Measurements from ENCODE around the gene BTG3. TPM values are rescaled to one million over a fixed set of nuclear protein-coding genes. Genes with fewer than 3 reads are reported as not detected.

BTG3 gene
- total RNA-seq, 2 experiments from 2014 or later, result 38.8 to 38.9 TPM

DNA sequence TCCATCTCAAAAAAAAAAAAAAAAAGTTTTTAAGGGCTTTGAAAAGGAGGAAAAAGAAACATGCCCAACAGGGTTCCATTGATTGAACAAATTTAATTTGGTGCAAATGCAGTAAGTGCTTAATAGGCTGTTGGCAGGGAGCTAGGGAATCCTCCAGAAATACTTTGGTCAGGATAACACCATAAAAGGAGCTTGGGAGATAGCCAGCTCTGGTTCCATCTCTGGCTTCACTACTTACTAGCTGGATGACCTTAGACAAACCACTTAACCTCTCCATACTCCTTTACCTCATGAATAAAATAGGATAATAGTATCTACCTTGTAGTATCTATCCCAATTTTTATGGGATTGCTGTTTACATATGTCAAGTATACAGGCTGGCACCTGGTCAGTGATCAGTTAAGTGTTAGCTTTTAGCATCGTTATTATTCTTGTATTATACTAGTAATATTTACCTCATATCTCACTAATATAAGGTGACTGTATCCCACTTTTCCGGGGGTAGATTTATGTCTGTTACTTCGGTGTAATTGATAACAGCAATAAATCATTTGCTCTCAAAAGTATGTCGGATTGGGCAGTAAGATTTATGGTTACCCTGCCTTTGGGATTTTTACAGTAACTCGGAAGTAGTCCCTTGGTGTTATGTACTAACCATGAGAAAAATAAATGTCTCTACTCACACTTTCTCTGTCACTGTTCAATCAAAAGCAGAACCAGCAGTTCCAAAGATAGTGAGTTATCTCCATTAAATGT lies 36.4 kb downstream of the BTG3 start:
- intact Hi-C loops (cut with micrococcal nuclease), result no loop called here
- no peaks in the 10 kb centered on the region for H3K4me1 Mint-ChIP-seq (ENCODE audit: low read depth)
- POLR2A ChIA-PET, result no interaction called here
- peaks cover 3% of the 10 kb centered on the region for H3K27me3 Mint-ChIP-seq
- ATAC-seq (no peak), DNase-seq (no peak)
- TF ChIP-seq, protein P1, sequence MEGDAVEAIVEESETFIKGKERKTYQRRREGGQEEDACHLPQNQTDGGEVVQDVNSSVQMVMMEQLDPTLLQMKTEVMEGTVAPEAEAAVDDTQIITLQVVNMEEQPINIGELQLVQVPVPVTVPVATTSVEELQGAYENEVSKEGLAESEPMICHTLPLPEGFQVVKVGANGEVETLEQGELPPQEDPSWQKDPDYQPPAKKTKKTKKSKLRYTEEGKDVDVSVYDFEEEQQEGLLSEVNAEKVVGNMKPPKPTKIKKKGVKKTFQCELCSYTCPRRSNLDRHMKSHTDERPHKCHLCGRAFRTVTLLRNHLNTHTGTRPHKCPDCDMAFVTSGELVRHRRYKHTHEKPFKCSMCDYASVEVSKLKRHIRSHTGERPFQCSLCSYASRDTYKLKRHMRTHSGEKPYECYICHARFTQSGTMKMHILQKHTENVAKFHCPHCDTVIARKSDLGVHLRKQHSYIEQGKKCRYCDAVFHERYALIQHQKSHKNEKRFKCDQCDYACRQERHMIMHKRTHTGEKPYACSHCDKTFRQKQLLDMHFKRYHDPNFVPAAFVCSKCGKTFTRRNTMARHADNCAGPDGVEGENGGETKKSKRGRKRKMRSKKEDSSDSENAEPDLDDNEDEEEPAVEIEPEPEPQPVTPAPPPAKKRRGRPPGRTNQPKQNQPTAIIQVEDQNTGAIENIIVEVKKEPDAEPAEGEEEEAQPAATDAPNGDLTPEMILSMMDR (IDR thresholded peaks at IDR 0.05), result no peak
- H3K9me3 Mint-ChIP-seq, result no peaks in the 10 kb centered on the region
- no peaks in the 10 kb centered on the region for H3K36me3 Mint-ChIP-seq (ENCODE audit: low read depth)
- CTCF ChIA-PET, result no interaction called here
- no peak overlapping the region for H3K4me3 Mint-ChIP-seq
- no peak overlapping the region for H3K27ac Mint-ChIP-seq

DNA sequence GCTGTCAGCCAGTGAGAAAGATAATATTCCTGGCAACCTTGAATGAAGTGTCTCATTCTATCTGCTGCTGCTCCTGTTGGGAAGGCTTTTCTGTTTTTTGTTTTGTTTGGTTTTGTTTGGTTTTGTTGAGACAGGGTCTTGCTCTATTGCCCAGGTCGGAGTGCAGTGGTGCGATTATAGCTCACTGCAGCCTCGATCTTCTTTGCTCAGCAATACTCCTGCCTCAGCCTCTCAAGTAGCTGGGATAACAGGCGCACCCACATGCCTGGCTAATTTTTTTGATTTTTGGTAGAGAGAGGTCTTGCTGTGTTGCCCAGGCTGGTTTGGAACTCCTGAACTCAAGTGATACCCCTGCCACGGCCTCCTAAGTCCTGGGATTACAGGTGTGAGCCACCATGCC lies 37.6 kb downstream of the BTG3 start:
- no peaks in the 10 kb centered on the region for H3K9me3 Mint-ChIP-seq
- ChIA-PET POLR2A (no interaction called here), CTCF (interaction anchor here (1.0 to 1.7 kb wide), 2 partner anchors 10 to 39 kb away, joined by 3 to 4 read pairs; no protein-coding TSS in a partner anchor)
- no peaks in the 10 kb centered on the region for H3K4me1 Mint-ChIP-seq (ENCODE audit: low read depth)
- no peak overlapping the region for H3K27ac Mint-ChIP-seq
- H3K36me3 Mint-ChIP-seq (ENCODE audit: low read depth), result no peaks in the 10 kb centered on the region
- no peak overlapping the region for H3K4me3 Mint-ChIP-seq
- peaks cover 5% of the 10 kb centered on the region for H3K27me3 Mint-ChIP-seq
- intact Hi-C loops (cut with micrococcal nuclease), result no loop called here
- no peak for DNase-seq
- ATAC-seq, result no peak
- TF ChIP-seq, protein P1 (IDR thresholded peaks at IDR 0.05), result no peak

DNA sequence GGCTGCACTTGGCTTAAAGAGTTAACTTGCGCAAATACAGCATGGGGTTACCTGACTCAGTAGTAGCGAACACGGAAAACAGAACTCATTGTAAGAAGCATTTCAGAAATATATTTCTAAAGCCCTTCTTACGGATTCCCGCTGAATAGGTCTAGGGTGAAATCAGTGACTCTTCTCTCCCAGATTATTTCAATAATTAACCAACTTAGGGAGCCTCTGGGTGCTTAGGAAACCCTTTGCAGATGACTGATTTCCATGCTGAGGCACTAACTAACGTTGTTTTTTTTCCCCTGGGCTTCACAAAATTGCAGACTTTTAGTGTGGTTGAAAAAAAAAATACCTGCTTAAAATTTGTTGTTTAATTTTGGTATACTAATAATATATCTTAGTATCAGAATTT lies 40.3 kb downstream of the BTG3 start:
- no peaks in the 10 kb centered on the region for H3K9me3 Mint-ChIP-seq
- ChIA-PET POLR2A (no interaction called here), CTCF (no interaction called here)
- no peaks in the 10 kb centered on the region for H3K36me3 Mint-ChIP-seq (ENCODE audit: low read depth)
- peaks cover 5% of the 10 kb centered on the region for H3K27me3 Mint-ChIP-seq
- ATAC-seq (no peak), DNase-seq (no peak)
- no peak overlapping the region for H3K27ac Mint-ChIP-seq
- TF ChIP-seq, protein P1 (IDR thresholded peaks at IDR 0.05), result no peak
- H3K4me1 Mint-ChIP-seq (ENCODE audit: low read depth), result no peaks in the 10 kb centered on the region
- intact Hi-C loops (cut with micrococcal nuclease), result no loop called here
- no peak overlapping the region for H3K4me3 Mint-ChIP-seq

DNA sequence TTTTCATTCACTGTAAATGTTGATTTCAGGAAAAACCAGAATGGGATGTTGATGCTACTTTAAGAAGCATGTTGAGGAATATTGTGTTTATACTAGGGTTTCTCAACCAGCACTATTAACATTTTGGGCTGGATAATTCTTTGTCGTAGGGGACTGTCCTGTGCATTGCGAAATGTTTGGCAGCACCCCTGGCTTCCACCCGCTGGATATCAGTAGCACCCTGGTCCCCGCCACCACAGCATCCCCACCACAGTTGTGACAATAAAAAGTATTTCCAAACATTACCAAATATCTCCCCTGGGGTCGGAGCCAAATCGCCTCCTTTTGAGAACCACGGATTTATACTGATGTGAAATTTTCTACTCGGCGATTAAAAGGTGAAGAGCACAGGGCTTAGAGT lies 41.9 kb downstream of the BTG3 start:
- intact Hi-C loops (cut with micrococcal nuclease), result no loop called here
- ChIA-PET POLR2A (no interaction called here), CTCF (interaction anchor here (1.1 kb wide), 1 partner anchor 14 kb away, joined by 4 read pairs; no protein-coding TSS in a partner anchor)
- DNase-seq, result no peak
- no peak overlapping the region for H3K27ac Mint-ChIP-seq
- H3K27me3 Mint-ChIP-seq, result peaks cover 5% of the 10 kb centered on the region
- TF ChIP-seq, protein P1 (IDR thresholded peaks at IDR 0.05), result no peak
- no peaks in the 10 kb centered on the region for H3K4me1 Mint-ChIP-seq (ENCODE audit: low read depth)
- H3K9me3 Mint-ChIP-seq, result no peaks in the 10 kb centered on the region
- H3K4me3 Mint-ChIP-seq, result no peak overlapping the region
- ATAC-seq, result no peak
- no peaks in the 10 kb centered on the region for H3K36me3 Mint-ChIP-seq (ENCODE audit: low read depth)

DNA sequence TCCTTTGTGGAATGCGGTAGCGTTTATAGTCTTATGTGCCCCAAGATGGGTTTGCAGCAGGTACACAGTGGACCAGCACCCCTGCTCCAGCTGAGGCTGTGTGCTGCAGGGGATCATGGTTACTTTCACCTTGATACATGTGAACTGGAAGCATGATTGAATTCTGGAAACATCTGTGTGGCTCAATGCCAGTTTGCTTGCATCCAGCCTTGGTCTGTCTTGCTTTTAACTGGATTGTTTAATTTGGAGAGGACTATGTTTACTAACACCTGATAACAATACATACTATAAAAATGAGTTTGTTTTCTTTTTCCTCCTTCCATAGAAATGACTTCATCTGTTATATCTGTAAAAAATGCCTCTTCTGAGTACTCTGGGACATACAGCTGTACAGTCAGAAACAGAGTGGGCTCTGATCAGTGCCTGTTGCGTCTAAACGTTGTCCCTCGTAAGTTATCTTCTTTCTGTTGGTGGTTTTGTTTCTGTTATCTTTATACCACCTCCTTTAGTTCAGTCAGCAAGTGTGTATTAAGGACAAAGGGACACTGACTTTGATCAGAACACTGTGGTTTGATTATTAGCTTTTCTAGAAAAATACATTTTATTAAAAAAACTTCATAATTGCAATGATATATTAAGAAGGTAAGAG lies 52.2 kb downstream of the BTG3 start:
- H3K4me1 Mint-ChIP-seq (ENCODE audit: low read depth), result no peaks in the 10 kb centered on the region
- H3K27ac Mint-ChIP-seq, result no peak overlapping the region
- no peaks in the 10 kb centered on the region for H3K27me3 Mint-ChIP-seq
- no peaks in the 10 kb centered on the region for H3K36me3 Mint-ChIP-seq (ENCODE audit: low read depth)
- CTCF ChIA-PET, result interaction anchor here (1.5 kb wide), 1 partner anchor 13 kb away, joined by 3 read pairs; no protein-coding TSS in a partner anchor
- TF ChIP-seq, protein P1 (IDR thresholded peaks at IDR 0.05), result no peak
- H3K4me3 Mint-ChIP-seq, result no peak overlapping the region
- ATAC-seq (no peak), DNase-seq (no peak)
- no peaks in the 10 kb centered on the region for H3K9me3 Mint-ChIP-seq
- POLR2A ChIA-PET, result interaction anchor here (0.6 kb wide), 1 partner anchor 77 kb away, joined by 4 read pairs; no protein-coding TSS in a partner anchor
- intact Hi-C loops (cut with micrococcal nuclease), result no loop called here
